ENCODE results near the gene TEX51. TPM values are rescaled to one million over a fixed set of nuclear protein-coding genes. Genes with fewer than 3 reads are reported as not detected.

Gene TEX51
- not detected for total RNA-seq

DNA sequence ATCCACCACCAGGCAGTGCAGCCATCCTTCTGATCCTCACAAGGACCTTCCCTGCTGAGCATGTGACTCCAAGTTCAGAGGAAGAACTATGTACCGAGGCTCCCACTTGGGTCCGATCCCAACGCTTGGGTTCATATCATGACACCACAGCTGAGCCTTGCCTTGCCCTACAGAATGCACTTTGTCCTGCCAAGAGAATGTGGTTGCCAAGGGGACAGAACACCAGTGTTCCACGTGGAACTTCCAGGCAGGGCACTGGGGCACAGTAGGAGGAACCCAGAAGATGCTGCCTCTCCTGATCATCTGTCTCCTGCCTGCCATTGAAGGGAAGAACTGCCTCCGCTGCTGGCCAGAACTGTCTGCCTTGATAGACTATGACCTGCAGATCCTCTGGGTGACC, at the start of gene TEX51:
TEX51 (plus strand) TSS at position 255 of the 400 bp plus-strand sequence; CDS start at position 284, 29 bp downstream.

Other genes starting within 250 kb of the TEX51 start
- gene GYPC, start 242.7 kb upstream of the TEX51 start, total RNA-seq, result 8.5 TPM
- gene BIN1, start 208.3 kb downstream of the TEX51 start, total RNA-seq, result 67.9 TPM